ENCODE results near the gene PLEKHF1. TPM values are rescaled to one million over a fixed set of nuclear protein-coding genes. Genes with fewer than 3 reads are reported as not detected.
A peak's percentile ranks its signal among the peaks of the same experiment; 100 is the strongest.

PLEKHF1 gene
- total RNA-seq, 4 donors from 2014 or later, result 4.3 to 20.8 (median 17.1) TPM

DNA sequence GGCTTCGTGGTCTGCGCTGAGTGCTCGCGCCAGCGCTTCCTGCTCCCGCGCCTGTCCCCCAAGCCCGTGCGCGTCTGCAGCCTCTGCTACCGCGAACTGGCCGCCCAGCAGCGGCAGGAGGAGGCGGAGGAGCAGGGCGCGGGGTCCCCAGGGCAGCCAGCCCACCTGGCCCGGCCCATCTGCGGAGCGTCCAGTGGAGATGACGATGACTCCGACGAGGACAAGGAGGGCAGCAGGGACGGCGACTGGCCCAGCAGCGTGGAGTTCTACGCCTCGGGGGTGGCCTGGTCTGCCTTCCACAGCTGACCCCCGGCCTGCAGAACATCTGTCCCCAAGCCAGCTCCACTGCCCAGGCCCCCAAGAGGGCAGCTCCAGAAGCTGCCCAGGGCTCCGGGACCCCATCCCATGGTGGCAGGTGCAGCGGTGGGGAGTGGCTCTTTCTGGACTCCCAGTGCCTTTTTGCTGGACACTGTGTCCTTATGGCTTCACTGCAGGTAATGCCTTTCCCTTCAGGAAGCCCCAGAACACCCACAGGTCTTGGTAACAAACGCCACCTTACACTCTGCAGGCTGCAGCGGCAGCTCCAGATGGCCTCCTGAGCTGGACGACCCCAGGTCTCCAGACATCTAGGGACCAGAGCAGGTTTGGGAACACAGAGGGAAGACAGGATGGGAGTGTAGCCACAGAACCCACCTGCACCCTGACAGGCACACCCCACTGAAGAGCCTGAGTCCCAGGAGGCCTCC lies 9.3 kb downstream of the PLEKHF1 start:
- Histone ChIP-seq H3K36me3 (peaks cover 11 to 45% (median 22%) of the 10 kb centered on the region in 3 donors), H3K27me3 (no peaks in the 10 kb centered on the region), H3K4me1 (peaks cover 16 to 100% (median 50%) of the 10 kb centered on the region in 3 donors), H3K9me3 (no peaks in the 10 kb centered on the region), H3K4me3 (no peak overlapping the region), H3K27ac (peak overlapping the region in 1 of 4 donors; percentile 9)
- WGBS, 2 donors, result 80 to 95% methylated on average over 3 to 11 of the region's 34 CpGs
- no peak for TF ChIP-seq POLR2A (IDR thresholded peaks at IDR 0.05)
- TF ChIP-seq CTCF (IDR thresholded peaks at IDR 0.05), result no peak
- intact Hi-C loops (cut with DNase I), result no loop called here
- no peak for DNase-seq

- Histone ChIP-seq H3K27me3 (no peaks in the 10 kb centered on the region), H3K9me3 (no peaks in the 10 kb centered on the region), H3K27ac (peak overlapping the region in 2 of 4 donors; percentile 9 to 54), H3K36me3 (peaks cover 11 to 45% (median 22%) of the 10 kb centered on the region in 3 donors), H3K4me1 (peaks cover 16 to 100% (median 53%) of the 10 kb centered on the region in 3 donors), H3K4me3 (no peak overlapping the region)
- TF ChIP-seq POLR2A (IDR thresholded peaks at IDR 0.05), result no peak
- no peak for TF ChIP-seq CTCF (IDR thresholded peaks at IDR 0.05)
- intact Hi-C loops (cut with DNase I), result no loop called here
- no peak for DNase-seq
- WGBS, 2 donors, result 93% methylated on average over 5 of the region's 10 CpGs; no CpG with 5 or more reads in 1 of the 2 donors
Measured at GRCh38 chr19:29675120-29675649, 9.9 kb downstream of the PLEKHF1 start.

DNA sequence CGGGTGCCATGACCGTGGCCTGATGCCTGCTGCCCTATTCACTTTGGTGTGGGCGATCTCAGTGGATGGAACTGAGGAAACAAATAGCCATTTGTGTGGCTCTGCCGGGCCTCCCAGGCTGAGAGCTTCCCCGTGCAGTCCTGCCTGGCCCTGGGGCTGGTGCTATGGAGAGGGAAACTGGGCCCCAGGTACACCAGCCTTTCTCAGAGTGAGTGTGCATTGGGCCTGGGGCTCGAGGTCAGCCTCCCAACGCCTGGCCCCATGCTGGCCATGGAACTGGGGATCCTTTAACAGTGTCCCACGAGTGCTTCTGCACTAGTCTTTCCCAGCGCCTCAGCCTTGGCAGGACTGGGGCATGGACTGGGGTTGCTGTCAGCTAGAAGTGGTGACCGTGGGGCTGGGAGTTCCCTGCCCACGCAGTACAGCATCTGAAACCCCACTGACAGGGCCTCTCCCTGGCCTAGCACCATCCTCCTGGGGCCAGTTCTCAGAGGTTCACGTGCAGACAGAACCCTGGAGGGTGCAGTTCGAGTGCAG lies 10.5 kb downstream of the PLEKHF1 start:
- 40 to 89% methylated on average over 2 to 5 of the region's 13 CpGs for WGBS, 2 donors
- no peaks in the 10 kb centered on the region for H3K9me3 ChIP-seq

DNA sequence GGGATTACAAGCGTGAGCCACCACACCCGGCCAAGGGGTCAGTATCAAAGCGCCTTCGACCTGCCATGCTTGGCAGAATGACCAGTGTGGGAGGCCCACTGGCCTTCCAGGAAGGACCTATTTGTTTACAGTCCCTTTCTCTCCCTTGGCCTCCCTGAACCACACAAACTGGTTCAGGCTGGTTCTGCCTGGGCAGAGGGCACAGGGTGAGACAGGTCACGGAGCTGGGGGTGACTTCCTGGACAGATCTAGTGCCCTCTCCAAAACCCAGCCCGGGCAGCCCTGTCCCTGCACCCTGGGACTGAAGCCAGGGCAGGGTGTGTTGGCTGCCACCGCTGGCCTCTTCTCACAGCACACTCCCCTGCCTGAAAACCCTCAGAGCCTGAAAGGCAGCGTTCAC lies 11.3 kb downstream of the PLEKHF1 start:
- 70 to 72% methylated on average over 2 to 6 of the region's 8 CpGs for WGBS, 2 donors
- H3K4me1 ChIP-seq, result peaks cover 22 to 100% (median 59%) of the 10 kb centered on the region in 3 donors

More for the DNA sequence above, 10.5 kb downstream of the PLEKHF1 start:
- DNase-seq, result no peak
- peaks cover 20 to 100% (median 59%) of the 10 kb centered on the region in 3 donors for H3K4me1 ChIP-seq
- intact Hi-C loops (cut with DNase I), result no loop called here
- TF ChIP-seq POLR2A (IDR thresholded peaks at IDR 0.05), result no peak
- TF ChIP-seq CTCF (IDR thresholded peaks at IDR 0.05), result no peak
- no peak overlapping the region for H3K4me3 ChIP-seq
- H3K36me3 ChIP-seq, result peaks cover 11 to 45% (median 22%) of the 10 kb centered on the region in 3 donors
- peak overlapping the region in 3 of 4 donors; percentile 54 to 81 (median 80) for H3K27ac ChIP-seq
- no peaks in the 10 kb centered on the region for H3K27me3 ChIP-seq

More for the DNA sequence above, 11.3 kb downstream of the PLEKHF1 start:
- H3K36me3 ChIP-seq, result peaks cover 11 to 45% (median 22%) of the 10 kb centered on the region in 3 donors
- TF ChIP-seq POLR2A (IDR thresholded peaks at IDR 0.05) (no peak), CTCF (IDR thresholded peaks at IDR 0.05) (no peak)
- peak overlapping the region in 3 of 4 donors; percentile 54 to 81 (median 80) for H3K27ac ChIP-seq
- DNase-seq, result no peak
- H3K27me3 ChIP-seq, result no peaks in the 10 kb centered on the region
- intact Hi-C loops (cut with DNase I), result no loop called here
- no peaks in the 10 kb centered on the region for H3K9me3 ChIP-seq
- no peak overlapping the region for H3K4me3 ChIP-seq
